ENCODE data around the gene LENG9. TPM values are rescaled to one million over a fixed set of nuclear protein-coding genes. Genes with fewer than 3 reads are reported as not detected.
"Not testable (repeated sequence)": the region's sequence is repeated elsewhere in the genome, so short reads cannot be mapped to it uniquely, and the experiment has no call there.

LENG9 gene
- total and polyA plus RNA-seq, 3 experiments from 2014 or later, result 0.23 to 4.4 (median 3.8) TPM

DNA sequence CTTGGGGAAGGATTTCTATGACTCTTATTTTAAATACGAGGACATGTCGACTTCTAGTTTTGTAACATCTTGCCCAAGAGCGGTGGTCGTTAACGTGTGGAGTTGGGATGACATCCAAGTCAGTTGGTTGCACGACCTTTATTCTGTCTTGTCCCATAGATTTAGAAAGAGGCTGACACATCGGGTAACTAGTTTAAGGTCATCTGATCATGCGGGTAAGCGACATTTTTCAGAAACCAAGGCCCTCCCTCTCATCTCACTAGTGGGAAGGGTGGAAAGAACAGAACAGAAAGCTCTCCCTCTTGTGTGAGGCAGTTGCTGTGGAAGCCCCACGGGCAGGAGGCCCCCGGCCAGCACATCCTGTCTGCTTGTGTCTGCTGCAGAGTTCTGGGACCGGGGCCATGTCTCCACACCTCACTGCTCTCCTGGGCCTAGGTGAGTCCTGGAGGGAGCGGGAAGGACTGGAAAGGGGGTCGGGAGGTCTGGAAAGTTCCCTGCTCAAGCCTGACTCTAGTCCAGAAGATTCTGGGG, 39.0 kb upstream of the LENG9 start, which contains the start of gene LAIR2:
LAIR2 (plus strand) TSS at position 314 of the 531 bp plus-strand sequence; CDS start at position 402, 88 bp downstream.
- peaks cover 20 to 39% of the 10 kb centered on the region in 2 donors for H3K27me3 Mint-ChIP-seq
- Histone ChIP-seq H3K27me3 (ENCODE audit: insufficient read depth, low read length, poor library complexity, severe bottlenecking) (no peaks in the 10 kb centered on the region), H3K4me3 (ENCODE audit: low read length) (no peak within 1 kb of the TSS), H3K27ac (ENCODE audit: low read depth, low read length) (no peak within 1 kb of the TSS), H3K4me1 (ENCODE audit: insufficient read depth, low read length) (peaks cover 16% of the 10 kb centered on the region), H3K36me3 (ENCODE audit: insufficient read depth, low read length) (no peaks in the 10 kb centered on the region), H3K9me3 (ENCODE audit: low read length) (no peaks in the 10 kb centered on the region)
- CTCF ChIA-PET, result no interaction called here
- peaks cover 0 to 2% (median 0%) of the 10 kb centered on the region in 5 donors for H3K9me3 Mint-ChIP-seq
- POLR2A ChIA-PET, result no interaction called here
- H3K4me3 Mint-ChIP-seq, result peak within 1 kb of the TSS in 3 of 7 donors; percentile 13 to 54 (median 13)
- no peak for DNase-seq
- peaks cover 0 to 3% (median 0%) of the 10 kb centered on the region in 3 donors for H3K36me3 Mint-ChIP-seq
- peaks cover 39 to 40% (median 39%) of the 10 kb centered on the region in 3 donors for H3K4me1 Mint-ChIP-seq
- H3K27ac Mint-ChIP-seq, result peak within 1 kb of the TSS in 1 of 8 donors; percentile 18

DNA sequence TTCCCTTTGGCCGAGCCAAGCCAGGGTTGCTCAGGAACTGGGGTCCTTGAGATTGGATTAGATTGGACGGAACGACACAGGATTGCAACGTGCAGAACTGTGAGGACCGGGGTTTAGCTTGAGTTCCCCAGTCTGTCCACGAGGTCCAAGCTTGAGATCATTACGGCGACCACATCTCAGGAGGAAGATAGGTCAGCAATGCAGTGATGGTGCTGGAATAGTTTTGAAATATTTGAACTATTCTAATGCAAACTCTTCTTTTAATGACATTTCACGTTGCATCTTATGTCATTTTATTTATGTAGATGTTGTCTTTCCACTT, 34.8 kb upstream of the LENG9 start:
- H3K9me3 Mint-ChIP-seq; H3K36me3 ChIP-seq (ENCODE audit: insufficient read depth, low read length); H3K36me3 Mint-ChIP-seq; H3K27ac ChIP-seq (ENCODE audit: low read depth, low read length); H3K27ac Mint-ChIP-seq; H3K9me3 ChIP-seq (ENCODE audit: low read length); H3K4me1 ChIP-seq (ENCODE audit: insufficient read depth, low read length); H3K27me3 ChIP-seq (ENCODE audit: insufficient read depth, low read length, poor library complexity, severe bottlenecking); POLR2A ChIA-PET; CTCF ChIA-PET: not testable (repeated sequence)
- H3K4me3 ChIP-seq (ENCODE audit: low read length), result peak overlapping the region; percentile 22
- Mint-ChIP-seq H3K27me3 (peaks cover 16 to 55% of the 10 kb centered on the region in 2 donors), H3K4me1 (peaks cover 22 to 25% (median 24%) of the 10 kb centered on the region in 3 donors), H3K4me3 (peak overlapping the region in 5 of 7 donors; percentile 20 to 80 (median 49))
- peak in 1 of 5 donors; percentile 5 for DNase-seq

DNA sequence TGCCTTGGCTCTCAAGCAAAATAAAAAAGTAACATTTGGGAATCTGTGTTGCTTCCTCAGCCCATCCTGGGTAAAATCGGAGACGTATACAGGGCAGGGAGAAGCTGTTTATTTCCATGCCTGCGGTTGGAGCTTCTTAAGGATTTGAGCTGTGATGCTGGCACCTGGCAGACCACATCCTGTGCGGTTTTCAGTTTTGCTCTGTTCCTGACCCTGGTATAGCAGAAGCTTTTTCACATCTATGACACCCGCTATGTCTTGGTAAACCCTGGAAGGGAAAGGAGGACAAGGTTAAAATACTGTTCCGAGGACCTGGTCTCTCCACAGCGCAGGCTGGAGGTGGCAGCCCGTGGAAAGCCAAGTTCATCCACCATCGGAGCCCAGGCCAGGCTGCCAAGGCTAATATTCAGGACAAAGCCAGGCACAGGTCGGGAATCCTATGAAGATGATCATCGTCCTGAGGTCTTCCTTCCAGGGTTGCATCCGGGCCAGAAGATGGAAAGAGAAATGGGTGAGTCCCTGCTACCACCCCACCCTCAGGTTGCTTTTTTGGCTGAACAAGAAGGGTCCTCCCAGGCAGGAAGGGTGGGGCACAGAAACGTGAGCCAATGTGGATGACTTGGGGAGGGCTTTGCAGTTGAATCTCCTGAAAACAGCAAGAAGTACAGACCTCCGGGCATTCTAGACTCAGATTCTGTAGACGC, 34.3 kb upstream of the LENG9 start:
- H3K27ac ChIP-seq (ENCODE audit: low read depth, low read length); H3K4me1 ChIP-seq (ENCODE audit: insufficient read depth, low read length); H3K27me3 ChIP-seq (ENCODE audit: insufficient read depth, low read length, poor library complexity, severe bottlenecking); H3K27ac Mint-ChIP-seq; H3K9me3 ChIP-seq (ENCODE audit: low read length); POLR2A ChIA-PET; H3K36me3 Mint-ChIP-seq; H3K36me3 ChIP-seq (ENCODE audit: insufficient read depth, low read length); CTCF ChIA-PET; H3K9me3 Mint-ChIP-seq: not testable (repeated sequence)
- H3K4me3 Mint-ChIP-seq, result peak overlapping the region in 6 of 7 donors; percentile 4 to 80 (median 48)
- H3K27me3 Mint-ChIP-seq, result peaks cover 12 to 60% of the 10 kb centered on the region in 2 donors
- peaks cover 22 to 25% (median 24%) of the 10 kb centered on the region in 3 donors for H3K4me1 Mint-ChIP-seq
- peak in 1 of 5 donors; percentile 7 for DNase-seq
- peak overlapping the region; percentile 22 for H3K4me3 ChIP-seq (ENCODE audit: low read length)

DNA sequence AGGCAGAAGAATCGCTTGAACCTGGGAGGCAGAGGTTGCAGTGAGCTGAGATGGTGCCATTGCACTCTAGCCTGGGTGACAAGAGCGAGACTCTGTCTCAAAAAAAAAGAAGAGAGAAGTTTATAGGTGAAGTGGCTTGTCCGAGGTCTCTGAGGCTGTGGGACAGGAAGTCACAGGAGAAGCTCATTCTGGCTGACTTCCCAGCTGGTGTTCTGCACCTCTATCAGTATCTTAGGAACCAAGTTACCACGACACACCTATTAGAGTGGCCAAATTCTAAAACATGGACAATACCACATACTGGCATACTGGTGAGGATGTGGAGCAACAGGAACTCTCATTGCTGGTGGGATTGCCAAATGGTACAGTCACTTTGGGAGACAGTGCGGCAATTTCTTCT, 31.7 kb upstream of the LENG9 start:
- H3K36me3 ChIP-seq (ENCODE audit: insufficient read depth, low read length); H3K36me3 Mint-ChIP-seq; POLR2A ChIA-PET; H3K27ac Mint-ChIP-seq; H3K4me3 ChIP-seq (ENCODE audit: low read length); H3K9me3 ChIP-seq (ENCODE audit: low read length); H3K4me1 ChIP-seq (ENCODE audit: insufficient read depth, low read length); H3K9me3 Mint-ChIP-seq; H3K4me3 Mint-ChIP-seq; H3K27ac ChIP-seq (ENCODE audit: low read depth, low read length); H3K27me3 ChIP-seq (ENCODE audit: insufficient read depth, low read length, poor library complexity, severe bottlenecking); DNase-seq; CTCF ChIA-PET: not testable (repeated sequence)
- Mint-ChIP-seq H3K27me3 (peaks cover 8 to 48% of the 10 kb centered on the region in 2 donors), H3K4me1 (peaks cover 18 to 21% (median 18%) of the 10 kb centered on the region in 3 donors)

DNA sequence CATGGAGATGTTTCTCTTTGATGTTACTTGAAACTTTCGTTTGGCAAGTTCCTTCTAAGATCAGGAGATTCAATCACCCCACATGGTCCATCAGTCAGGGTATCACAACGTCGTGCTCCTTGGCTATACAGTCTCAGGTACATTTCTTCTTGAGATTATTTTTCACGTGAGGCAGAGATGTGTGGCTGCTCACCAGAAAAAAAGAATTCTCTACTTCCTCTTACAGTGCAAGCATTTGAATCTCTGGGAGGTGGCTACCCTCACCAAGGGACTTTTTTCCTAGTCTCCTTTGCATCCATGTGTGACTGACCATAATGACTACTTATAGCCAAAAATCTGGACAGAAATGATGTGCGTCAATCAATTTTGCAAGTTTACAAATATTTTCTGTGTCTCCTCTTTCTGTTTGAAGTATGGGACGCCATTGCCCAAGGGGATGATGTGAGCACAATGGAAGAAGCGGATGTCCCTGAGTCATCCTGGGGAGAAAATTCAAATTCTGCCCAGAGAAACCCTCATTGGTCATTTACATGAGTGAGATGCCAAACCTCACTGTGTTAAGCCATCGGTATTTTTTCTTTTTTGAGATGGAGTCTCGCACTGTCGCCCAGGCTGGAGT, 30.5 kb upstream of the LENG9 start:
- Histone ChIP-seq H3K4me3 (ENCODE audit: low read length) (no peak overlapping the region), H3K36me3 (ENCODE audit: insufficient read depth, low read length) (no peaks in the 10 kb centered on the region), H3K9me3 (ENCODE audit: low read length) (no peaks in the 10 kb centered on the region), H3K27ac (ENCODE audit: low read depth, low read length) (no peak overlapping the region), H3K27me3 (ENCODE audit: insufficient read depth, low read length, poor library complexity, severe bottlenecking) (no peaks in the 10 kb centered on the region), H3K4me1 (ENCODE audit: insufficient read depth, low read length) (peaks cover 5% of the 10 kb centered on the region)
- CTCF ChIA-PET, result no interaction called here
- DNase-seq, result no peak
- H3K9me3 Mint-ChIP-seq, result no peaks in the 10 kb centered on the region
- H3K27ac Mint-ChIP-seq, result no peak overlapping the region
- POLR2A ChIA-PET, result no interaction called here
- peaks cover 15 to 17% (median 15%) of the 10 kb centered on the region in 3 donors for H3K4me1 Mint-ChIP-seq
- no peak overlapping the region for H3K4me3 Mint-ChIP-seq
- H3K36me3 Mint-ChIP-seq, result no peaks in the 10 kb centered on the region
- peaks cover 2 to 45% of the 10 kb centered on the region in 2 donors for H3K27me3 Mint-ChIP-seq

DNA sequence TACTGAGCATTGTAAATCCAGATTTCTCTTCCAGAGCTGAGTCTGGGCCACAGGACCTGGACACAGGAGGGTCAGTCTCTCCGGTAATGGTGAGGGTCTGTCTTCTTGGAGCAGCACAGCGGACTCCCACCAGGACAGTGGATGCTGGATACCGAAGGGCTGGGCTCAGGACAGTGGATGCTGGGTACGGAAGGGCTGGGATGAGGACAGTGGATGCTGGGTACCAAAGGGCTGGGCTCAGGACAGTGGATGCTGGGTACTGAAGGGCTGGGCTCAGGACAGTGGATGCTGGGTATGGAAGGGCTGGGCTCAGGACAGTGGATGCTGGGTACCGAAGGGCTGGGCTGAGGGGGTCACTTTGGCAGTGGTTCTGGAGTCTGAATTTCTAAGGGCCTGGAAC, 29.5 kb upstream of the LENG9 start:
- H3K4me3 Mint-ChIP-seq; H3K27ac Mint-ChIP-seq; DNase-seq; H3K27ac ChIP-seq (ENCODE audit: low read depth, low read length); H3K36me3 Mint-ChIP-seq; H3K9me3 Mint-ChIP-seq; CTCF ChIA-PET; H3K4me3 ChIP-seq (ENCODE audit: low read length); H3K27me3 ChIP-seq (ENCODE audit: insufficient read depth, low read length, poor library complexity, severe bottlenecking); H3K9me3 ChIP-seq (ENCODE audit: low read length); POLR2A ChIA-PET; H3K4me1 ChIP-seq (ENCODE audit: insufficient read depth, low read length); H3K36me3 ChIP-seq (ENCODE audit: insufficient read depth, low read length): not testable (repeated sequence)
- H3K4me1 Mint-ChIP-seq, result peaks cover 7 to 11% (median 8%) of the 10 kb centered on the region in 3 donors
- peaks cover under 1 to 42% of the 10 kb centered on the region in 2 donors for H3K27me3 Mint-ChIP-seq

DNA sequence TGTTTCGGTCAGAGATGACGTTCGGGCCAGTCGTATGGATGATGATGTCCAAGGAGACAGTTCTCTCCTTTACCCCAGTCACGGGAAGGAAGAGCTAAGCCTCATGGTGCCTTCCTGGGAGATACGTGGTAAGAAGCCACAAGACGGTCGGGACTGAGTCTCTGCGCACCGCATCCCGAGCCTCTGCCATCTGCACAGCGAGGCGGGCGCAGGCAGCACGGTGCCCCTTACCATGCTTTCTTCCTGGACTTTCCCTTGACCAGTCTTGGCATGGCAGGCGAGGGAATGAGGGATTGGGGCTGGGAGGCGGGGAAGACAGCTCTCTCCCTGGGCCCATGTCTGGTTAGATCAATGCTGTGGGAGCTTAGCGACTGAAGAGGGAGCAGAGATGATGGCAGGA, 29.0 kb upstream of the LENG9 start:
- ChIA-PET CTCF (no interaction called here), POLR2A (no interaction called here)
- Mint-ChIP-seq H3K27ac (no peak overlapping the region), H3K9me3 (no peaks in the 10 kb centered on the region), H3K4me1 (peaks cover 2 to 6% (median 4%) of the 10 kb centered on the region in 3 donors), H3K27me3 (peaks cover 0 to 38% of the 10 kb centered on the region in 2 donors), H3K4me3 (no peak overlapping the region), H3K36me3 (no peaks in the 10 kb centered on the region)
- no peaks in the 10 kb centered on the region for H3K27me3 ChIP-seq (ENCODE audit: insufficient read depth, low read length, poor library complexity, severe bottlenecking)
- H3K4me1 ChIP-seq (ENCODE audit: insufficient read depth, low read length), result no peaks in the 10 kb centered on the region
- H3K27ac ChIP-seq (ENCODE audit: low read depth, low read length), result no peak overlapping the region
- H3K4me3 ChIP-seq (ENCODE audit: low read length), result no peak overlapping the region
- no peaks in the 10 kb centered on the region for H3K36me3 ChIP-seq (ENCODE audit: insufficient read depth, low read length)
- no peak for DNase-seq
- no peaks in the 10 kb centered on the region for H3K9me3 ChIP-seq (ENCODE audit: low read length)

DNA sequence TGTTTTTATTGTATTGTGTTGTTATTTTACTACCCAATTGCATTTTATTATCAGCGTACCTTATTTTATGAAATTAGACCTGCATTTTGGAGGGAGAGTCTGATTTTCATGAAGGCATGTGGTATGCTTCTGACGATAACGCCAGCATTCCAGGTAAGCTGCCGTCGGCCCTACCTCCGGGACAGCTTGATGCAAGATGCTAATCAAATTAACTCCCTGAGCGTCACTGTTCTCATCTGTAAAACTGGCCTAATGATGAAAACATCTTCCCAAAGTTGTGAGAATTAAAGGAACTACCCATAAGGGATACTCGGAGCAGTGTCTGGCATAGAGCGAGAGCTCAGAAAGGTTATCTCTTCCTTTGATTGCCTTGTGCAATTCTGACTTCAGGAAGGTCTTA, 26.2 kb upstream of the LENG9 start:
- no peaks in the 10 kb centered on the region for H3K9me3 ChIP-seq (ENCODE audit: low read length)
- Mint-ChIP-seq H3K27ac (no peak overlapping the region), H3K9me3 (no peaks in the 10 kb centered on the region), H3K36me3 (no peaks in the 10 kb centered on the region), H3K4me3 (no peak overlapping the region), H3K4me1 (peaks cover 0 to 3% (median 3%) of the 10 kb centered on the region in 3 donors), H3K27me3 (peaks cover 4 to 29% of the 10 kb centered on the region in 2 donors)
- CTCF ChIA-PET, result no interaction called here
- H3K27ac ChIP-seq (ENCODE audit: low read depth, low read length), result no peak overlapping the region
- H3K27me3 ChIP-seq (ENCODE audit: insufficient read depth, low read length, poor library complexity, severe bottlenecking), result no peaks in the 10 kb centered on the region
- no peaks in the 10 kb centered on the region for H3K4me1 ChIP-seq (ENCODE audit: insufficient read depth, low read length)
- no peaks in the 10 kb centered on the region for H3K36me3 ChIP-seq (ENCODE audit: insufficient read depth, low read length)
- no peak overlapping the region for H3K4me3 ChIP-seq (ENCODE audit: low read length)
- DNase-seq, result no peak
- POLR2A ChIA-PET, result no interaction called here

Measured in CD8-positive, alpha-beta memory T cell (primary cell).